Astrocyte (in vitro differentiated cells and primary cell): ENCODE results near the gene FGD5.

ENCODE experiments used
- EZH2 ChIP-seq: IDR thresholded peaks from 2 replicates; pipeline ENCODE4 v1.6.1; 2012; ENCODE audit warnings: mild to moderate bottlenecking, low read length, inconsistent platforms; ENCODE audit not compliant: insufficient read depth
- TF ChIP-seq, protein P1 (sequence below): IDR thresholded peaks from 2 replicates; pipeline ENCODE4 v1.5.1; 2011; ENCODE audit warnings: low read depth, mild to moderate bottlenecking, inconsistent platforms, low read length, moderate library complexity; ENCODE audit not compliant: insufficient read depth

DNA sequence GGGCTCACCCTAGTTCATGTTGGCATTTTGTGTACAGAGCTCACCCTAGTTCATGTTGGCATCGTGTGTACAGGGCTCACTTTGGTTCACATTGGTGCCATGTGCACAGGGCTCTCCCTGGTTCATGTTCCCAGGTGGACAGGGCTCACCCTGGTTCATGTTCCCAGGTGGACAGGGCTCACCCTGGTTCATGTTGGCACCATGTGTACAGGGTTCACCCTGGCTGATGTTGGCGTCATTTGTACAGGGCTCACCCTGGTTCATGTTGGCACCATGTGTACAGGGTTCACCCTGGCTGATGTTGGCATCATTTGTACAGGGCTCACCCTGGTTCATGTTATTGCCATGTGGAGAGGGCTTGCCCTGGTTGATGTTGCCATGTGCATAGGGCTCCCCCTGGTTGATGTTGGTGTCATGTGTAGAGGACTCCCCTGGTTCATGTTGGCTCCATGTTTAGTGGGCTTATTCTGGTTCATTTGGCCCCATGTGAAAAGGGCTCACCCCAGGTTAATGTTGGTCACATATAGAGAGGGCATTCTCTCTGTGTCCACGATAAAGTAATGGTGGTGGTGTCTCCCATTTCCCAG lies 97.0 kb downstream of the FGD5 start:
- TF ChIP-seq, protein P1, sequence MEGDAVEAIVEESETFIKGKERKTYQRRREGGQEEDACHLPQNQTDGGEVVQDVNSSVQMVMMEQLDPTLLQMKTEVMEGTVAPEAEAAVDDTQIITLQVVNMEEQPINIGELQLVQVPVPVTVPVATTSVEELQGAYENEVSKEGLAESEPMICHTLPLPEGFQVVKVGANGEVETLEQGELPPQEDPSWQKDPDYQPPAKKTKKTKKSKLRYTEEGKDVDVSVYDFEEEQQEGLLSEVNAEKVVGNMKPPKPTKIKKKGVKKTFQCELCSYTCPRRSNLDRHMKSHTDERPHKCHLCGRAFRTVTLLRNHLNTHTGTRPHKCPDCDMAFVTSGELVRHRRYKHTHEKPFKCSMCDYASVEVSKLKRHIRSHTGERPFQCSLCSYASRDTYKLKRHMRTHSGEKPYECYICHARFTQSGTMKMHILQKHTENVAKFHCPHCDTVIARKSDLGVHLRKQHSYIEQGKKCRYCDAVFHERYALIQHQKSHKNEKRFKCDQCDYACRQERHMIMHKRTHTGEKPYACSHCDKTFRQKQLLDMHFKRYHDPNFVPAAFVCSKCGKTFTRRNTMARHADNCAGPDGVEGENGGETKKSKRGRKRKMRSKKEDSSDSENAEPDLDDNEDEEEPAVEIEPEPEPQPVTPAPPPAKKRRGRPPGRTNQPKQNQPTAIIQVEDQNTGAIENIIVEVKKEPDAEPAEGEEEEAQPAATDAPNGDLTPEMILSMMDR = no peak
- TF ChIP-seq EZH2 = no peak
